ENCODE results near the gene PPP2R5C.
"Not testable (repeated sequence)": the region's sequence is repeated elsewhere in the genome, so short reads cannot be mapped to it uniquely, and the experiment has no call there.

- TF ChIP-seq CTCF (IDR thresholded peaks at IDR 0.05; ENCODE audit: extremely low read depth in 1 of 2, insufficient read depth in 1 of 2, low read depth in 1 of 2, low read length in 2 of 2); EZH2 (IDR thresholded peaks at IDR 0.05; ENCODE audit: borderline replicate concordance, low read depth, low read length, severe bottlenecking); MAX (IDR thresholded peaks at IDR 0.05; ENCODE audit: insufficient read depth, insufficient read length): not testable (repeated sequence)
Observed at GRCh38 chr14:101713091-101713490, 48.4 kb upstream of the PPP2R5C start.
